Measurements from ENCODE around the gene PTTG1IP2.
"Not testable (repeated sequence)": the region's sequence is repeated elsewhere in the genome, so short reads cannot be mapped to it uniquely, and the experiment has no call there.

The PTTG1IP2 gene

GRCh38 chr7:90458104-90458503, 11.3 kb upstream of the PTTG1IP2 start:
- in situ Hi-C loops (cut with MboI; ENCODE audit: low pct_unique_long_range_greater_than_20kb, low sequenced_read_pairs, unreplicated experiment), result loop anchor here (25.0 kb wide), 1 partner anchor 579 kb away; no protein-coding TSS in a partner anchor
- DNase-seq (ENCODE audit: low spot score), result no peak

GRCh38 chr7:90459888-90460287, 9.6 kb upstream of the PTTG1IP2 start:
- in situ Hi-C loops (cut with MboI; ENCODE audit: low pct_unique_long_range_greater_than_20kb, low sequenced_read_pairs, unreplicated experiment), result loop anchor here (25.0 kb wide), 1 partner anchor 577 kb away; no protein-coding TSS in a partner anchor
- TF ChIP-seq, protein P1, sequence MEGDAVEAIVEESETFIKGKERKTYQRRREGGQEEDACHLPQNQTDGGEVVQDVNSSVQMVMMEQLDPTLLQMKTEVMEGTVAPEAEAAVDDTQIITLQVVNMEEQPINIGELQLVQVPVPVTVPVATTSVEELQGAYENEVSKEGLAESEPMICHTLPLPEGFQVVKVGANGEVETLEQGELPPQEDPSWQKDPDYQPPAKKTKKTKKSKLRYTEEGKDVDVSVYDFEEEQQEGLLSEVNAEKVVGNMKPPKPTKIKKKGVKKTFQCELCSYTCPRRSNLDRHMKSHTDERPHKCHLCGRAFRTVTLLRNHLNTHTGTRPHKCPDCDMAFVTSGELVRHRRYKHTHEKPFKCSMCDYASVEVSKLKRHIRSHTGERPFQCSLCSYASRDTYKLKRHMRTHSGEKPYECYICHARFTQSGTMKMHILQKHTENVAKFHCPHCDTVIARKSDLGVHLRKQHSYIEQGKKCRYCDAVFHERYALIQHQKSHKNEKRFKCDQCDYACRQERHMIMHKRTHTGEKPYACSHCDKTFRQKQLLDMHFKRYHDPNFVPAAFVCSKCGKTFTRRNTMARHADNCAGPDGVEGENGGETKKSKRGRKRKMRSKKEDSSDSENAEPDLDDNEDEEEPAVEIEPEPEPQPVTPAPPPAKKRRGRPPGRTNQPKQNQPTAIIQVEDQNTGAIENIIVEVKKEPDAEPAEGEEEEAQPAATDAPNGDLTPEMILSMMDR (IDR thresholded peaks at IDR 0.05; ENCODE audit: extremely low read depth, insufficient read depth, missing control alignments), result no peak
- DNase-seq (ENCODE audit: low spot score), result no peak

More at GRCh38 chr7:90458104-90458503, 11.3 kb upstream of the PTTG1IP2 start:
- TF ChIP-seq, protein P1 (IDR thresholded peaks at IDR 0.05; ENCODE audit: extremely low read depth, insufficient read depth, missing control alignments), result no peak

DNA sequence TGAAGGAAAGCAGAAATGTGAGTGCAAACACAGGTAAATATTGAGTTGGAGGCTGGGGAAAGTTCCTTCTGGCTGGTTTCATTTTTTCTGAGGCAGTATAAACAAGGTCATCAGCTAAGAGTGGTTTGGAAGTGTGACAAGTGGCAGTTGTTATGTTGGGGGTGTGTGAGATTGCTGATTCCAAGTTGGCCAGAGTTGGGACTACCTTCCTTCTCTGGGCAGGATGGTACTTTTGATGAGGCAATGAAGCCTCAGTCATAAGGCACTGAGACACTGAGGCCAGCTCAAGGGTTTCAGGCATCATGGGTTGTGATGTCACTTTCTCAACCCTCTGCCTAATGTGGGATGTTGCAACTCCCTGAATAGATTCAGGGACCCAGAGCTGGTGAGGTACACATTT, 8.2 kb upstream of the PTTG1IP2 start:
- TF ChIP-seq, protein P1 (IDR thresholded peaks at IDR 0.05; ENCODE audit: extremely low read depth, insufficient read depth, missing control alignments), result no peak
- in situ Hi-C loops (cut with MboI; ENCODE audit: low pct_unique_long_range_greater_than_20kb, low sequenced_read_pairs, unreplicated experiment), result loop anchor here (25.0 kb wide), 1 partner anchor 576 kb away; no protein-coding TSS in a partner anchor
- DNase-seq (ENCODE audit: low spot score), result no peak

GRCh38 chr7:90463151-90463628, 6.2 kb upstream of the PTTG1IP2 start:
- DNase-seq (ENCODE audit: low spot score), result not testable (repeated sequence)
- in situ Hi-C loops (cut with MboI; ENCODE audit: low pct_unique_long_range_greater_than_20kb, low sequenced_read_pairs, unreplicated experiment), result loop anchor here (25.0 kb wide), 1 partner anchor 574 kb away; no protein-coding TSS in a partner anchor

- TF ChIP-seq, protein P1 (IDR thresholded peaks at IDR 0.05; ENCODE audit: extremely low read depth, insufficient read depth, missing control alignments), result no peak
- no peak for DNase-seq (ENCODE audit: low spot score)
- in situ Hi-C loops (cut with MboI; ENCODE audit: low pct_unique_long_range_greater_than_20kb, low sequenced_read_pairs, unreplicated experiment), result loop anchor here (25.0 kb wide), 1 partner anchor 571 kb away; no protein-coding TSS in a partner anchor
Observed at GRCh38 chr7:90465816-90466215, 3.6 kb upstream of the PTTG1IP2 start.

DNA sequence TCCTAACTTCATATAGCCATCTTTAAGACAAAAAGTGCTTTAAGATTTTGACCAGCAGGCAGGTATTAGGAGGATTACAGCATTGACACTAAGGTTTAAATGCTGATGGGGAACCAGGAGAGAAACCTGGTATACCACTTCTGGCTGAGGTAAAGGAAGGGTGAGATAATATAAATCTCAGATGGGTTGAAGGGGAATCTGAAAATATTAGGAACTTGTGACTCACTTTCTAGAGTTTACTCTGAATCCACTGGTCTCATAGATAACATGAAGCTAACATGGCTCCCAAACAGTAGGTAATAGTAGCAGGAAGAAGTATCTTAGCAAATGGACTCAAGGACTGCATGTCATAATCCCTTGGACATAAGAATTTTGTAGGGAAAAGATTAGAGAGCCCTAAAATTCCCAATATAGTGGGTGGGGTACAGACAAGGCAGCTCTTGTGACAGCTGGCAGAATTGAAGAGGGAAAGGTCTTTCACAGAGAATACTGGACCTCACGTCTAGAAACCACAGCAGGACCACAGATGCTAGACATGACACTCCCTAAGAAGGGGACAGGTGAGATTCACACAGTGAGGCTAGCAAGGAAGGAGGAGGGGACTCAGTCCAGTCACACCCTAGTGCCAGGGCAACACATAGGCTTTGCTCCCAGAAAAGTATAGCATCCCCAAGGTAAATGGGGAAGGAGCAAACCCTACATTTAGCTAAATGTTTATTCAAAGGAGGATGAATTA, 3.5 kb downstream of the PTTG1IP2 start:
- TF ChIP-seq, protein P1 (IDR thresholded peaks at IDR 0.05; ENCODE audit: extremely low read depth, insufficient read depth, missing control alignments), result no peak
- in situ Hi-C loops (cut with MboI; ENCODE audit: low pct_unique_long_range_greater_than_20kb, low sequenced_read_pairs, unreplicated experiment), result loop anchor here (25.0 kb wide), 1 partner anchor 564 kb away; no protein-coding TSS in a partner anchor
- no peak for DNase-seq (ENCODE audit: low spot score)

- TF ChIP-seq, protein P1 (IDR thresholded peaks at IDR 0.05; ENCODE audit: extremely low read depth, insufficient read depth, missing control alignments), result no peak
- DNase-seq (ENCODE audit: low spot score), result no peak
- in situ Hi-C loops (cut with MboI; ENCODE audit: low pct_unique_long_range_greater_than_20kb, low sequenced_read_pairs, unreplicated experiment), result loop anchor here (25.0 kb wide), 1 partner anchor 563 kb away; no protein-coding TSS in a partner anchor
Observed at GRCh38 chr7:90473814-90474213, 4.4 kb downstream of the PTTG1IP2 start.
